HG03097 (cell line): Measurements from ENCODE around the gene LTN1.
"Not testable (repeated sequence)": the region's sequence is repeated elsewhere in the genome, so short reads cannot be mapped to it uniquely, and the experiment has no call there.

ENCODE experiments used
- ATAC-seq: cut with Tn5 transposase; IDR thresholded peaks from one replicate; pipeline ENCODE4 v1.9.1; 2021; ENCODE audit not compliant: unreplicated experiment, low FRiP score

The LTN1 gene

GRCh38 chr21:28992526-28993292 is at the start of gene LTN1:
Gene LTN1, minus strand, starts transcription at chr21:28992877. Its CDS starts 72 bp downstream, at chr21:28992805.
- peak; percentile 97 for ATAC-seq

GRCh38 chr21:29034678-29035077 is 42.0 kb upstream of the LTN1 start:
- no peak for ATAC-seq

GRCh38 chr21:29033871-29034270 is 41.2 kb upstream of the LTN1 start:
- no peak for ATAC-seq

GRCh38 chr21:29033301-29033700 is 40.6 kb upstream of the LTN1 start:
- ATAC-seq = no peak

- ATAC-seq = no peak
Measured at GRCh38 chr21:29030909-29031308, 38.2 kb upstream of the LTN1 start.

GRCh38 chr21:29029524-29029923 is 36.8 kb upstream of the LTN1 start:
- no peak for ATAC-seq

- ATAC-seq = no peak
Measured at GRCh38 chr21:29025328-29025713, 32.6 kb upstream of the LTN1 start.

- peak; percentile 96 for ATAC-seq
Measured at GRCh38 chr21:29024474-29025327, 32.0 kb upstream of the LTN1 start, which contains the start of gene USP16. Gene USP16, plus strand, starts transcription at chr21:29024668. Its CDS starts 3,246 bp downstream, at chr21:29027914.

- no peak for ATAC-seq
Measured at GRCh38 chr21:29022166-29022565, 29.5 kb upstream of the LTN1 start.

GRCh38 chr21:29018540-29018939 is 25.9 kb upstream of the LTN1 start:
- ATAC-seq = peak; percentile 5

- no peak for ATAC-seq
Measured at GRCh38 chr21:29017639-29018237, 25.1 kb upstream of the LTN1 start.

GRCh38 chr21:29011236-29011635 is 18.6 kb upstream of the LTN1 start:
- not testable (repeated sequence) for ATAC-seq

GRCh38 chr21:29008367-29008766 is 15.7 kb upstream of the LTN1 start:
- ATAC-seq = no peak

GRCh38 chr21:29007810-29008209 is 15.1 kb upstream of the LTN1 start:
- ATAC-seq = no peak

GRCh38 chr21:29007135-29007534 is 14.5 kb upstream of the LTN1 start:
- ATAC-seq = no peak

- no peak for ATAC-seq
Measured at GRCh38 chr21:29005696-29006095, 13.0 kb upstream of the LTN1 start.

GRCh38 chr21:29002442-29003144 is 9.9 kb upstream of the LTN1 start:
- ATAC-seq = peak; percentile 98

GRCh38 chr21:28993293-28993629 is 584 bp upstream of the LTN1 start:
- ATAC-seq = no peak

- ATAC-seq = peak; percentile 11
Measured at GRCh38 chr21:28991861-28992525, 684 bp downstream of the LTN1 start.

- ATAC-seq = not testable (repeated sequence)
Measured at GRCh38 chr21:28988146-28988545, 4.5 kb downstream of the LTN1 start.
